HCT116 (cell line): ENCODE data around the gene TPD52L2. TPM values are rescaled to one million over a fixed set of nuclear protein-coding genes. Genes with fewer than 3 reads are reported as not detected.
A peak's percentile ranks its signal among the peaks of the same experiment; 100 is the strongest.

Experiments used
- ATAC-seq: fragments of 200-7000 bp; cut with Tn5 transposase; 2 replicates; pipeline ENCODE4 v1.9.1; 2020; ENCODE audit warnings: mild to moderate bottlenecking, moderate library complexity
- BruUV-seq: library from RNA; stranded (reverse); fragments of 400-500 nt; replicated peaks from 2 replicates; lab custom pipeline; 2021; lab: Mats Ljungman, UMichigan
- CTCF ChIA-PET: fragments of 300-600 bp; sonication (Branson Sonifier 250); formaldehyde crosslinking; loops from one replicate; lab custom pipeline; 2021; ENCODE audit warnings: antibody characterized with exemption; lab: Charles Lee
- POLR2A ChIA-PET: fragments of 300-600, 350-600 bp; sonication (Branson Sonifier 250); formaldehyde crosslinking; loops from one replicate; lab custom pipeline; 2021; ENCODE audit warnings: antibody characterized with exemption; lab: Charles Lee
- RAD21 ChIA-PET, 2 experiments: fragments of 300-600 bp; sonication (Branson Sonifier 250); formaldehyde crosslinking; loops; one replicate each; lab custom pipeline; 2023; ENCODE audit warnings: low total read pairs in 2 of 2; ENCODE audit not compliant: uncharacterized antibody in 2 of 2, unreplicated experiment in 2 of 2, low non-redundant PET in 1 of 2; lab: Charles Lee
- DNase-seq: peaks from one replicate; pipeline ENCODE4 v3.0.0-alpha.2; 2010; ENCODE audit warnings: low read depth, low spot score
- H2AFZ ChIP-seq: fragments of 200-600 bp; shearing (Covaris generic), sonication (generic); 2 replicates; pipeline ENCODE4 v1.6.1; 2017; ENCODE audit warnings: low read depth, mixed run types, mixed read lengths, antibody characterized with exemption, low read length; ENCODE audit not compliant: poor library complexity, severe bottlenecking
- H3K27ac ChIP-seq: 2 replicates; pipeline ENCODE4 v1.5.1; 2012; ENCODE audit warnings: low read depth, low read length
- H3K27me3 ChIP-seq: fragments of 200-600 bp; sonication (generic); 2 replicates; pipeline ENCODE4 v1.6.1; 2016; ENCODE audit warnings: mixed run types, low read length, mixed read lengths; ENCODE audit not compliant: insufficient read depth
- H3K36me3 ChIP-seq, 2 experiments: fragments of 200-500 bp in 1 of 2; fragments of 200-600 bp in 1 of 2; sonication (Bioruptor generic) in 1 of 2; sonication (generic) in 1 of 2; 2 replicates each; pipeline versions ENCODE4 v1.5.1 to v1.6.1; 2014 to 2016; ENCODE audit warnings: low read length in 2 of 2, inconsistent platforms in 1 of 2, mixed read lengths in 1 of 2, mixed run types in 1 of 2; ENCODE audit not compliant: insufficient read depth in 2 of 2, control insufficient read depth in 1 of 2
- H3K4me1 ChIP-seq, 2 experiments: fragments of 200-600 bp in 1 of 2; sonication (generic) in 1 of 2; 2 replicates each; pipeline versions ENCODE4 v1.5.1 to v1.6.1; 2012 to 2017; ENCODE audit warnings: low read length in 2 of 2, inconsistent platforms in 1 of 2, mild to moderate bottlenecking in 1 of 2, mixed read lengths in 1 of 2, mixed run types in 1 of 2, moderate library complexity in 1 of 2; ENCODE audit not compliant: insufficient read depth in 2 of 2, control insufficient read depth in 1 of 2
- H3K4me2 ChIP-seq: fragments of 200-600 bp; sonication (generic); 2 replicates; pipeline ENCODE4 v1.6.1; 2017; ENCODE audit warnings: mixed run types, low read length, mixed read lengths
- H3K4me3 ChIP-seq, 2 experiments: fragments of 200-600 bp in 1 of 2; sonication (generic) in 1 of 2; replicated peaks in 1 of 2; 2 replicates each; pipeline ENCODE4 v1.5.1; 2011 to 2016; ENCODE audit warnings: low read length in 2 of 2, control low read depth in 1 of 2, low read depth in 1 of 2, mild to moderate bottlenecking in 1 of 2, mixed read lengths in 1 of 2, mixed run types in 1 of 2
- H3K79me2 ChIP-seq: fragments of 200-600 bp; sonication (generic); 2 replicates; pipeline ENCODE4 v1.6.1; 2017; ENCODE audit warnings: mild to moderate bottlenecking, mixed run types, low read length, moderate library complexity, mixed read lengths; ENCODE audit not compliant: insufficient read depth
- H3K9ac ChIP-seq: fragments of 200-600 bp; sonication (generic); 2 replicates; pipeline ENCODE4 v1.6.1; 2016; ENCODE audit warnings: low read length, mixed read lengths
- H3K9me2 ChIP-seq: fragments of 200-600 bp; sonication (generic), shearing (Covaris generic); 2 replicates; pipeline ENCODE4 v1.6.1; 2017; ENCODE audit warnings: mixed run types, mild to moderate bottlenecking, moderate library complexity; ENCODE audit not compliant: insufficient read depth
- H3K9me3 ChIP-seq, 2 experiments: fragments of 200-500 bp in 1 of 2; fragments of 200-600 bp in 1 of 2; sonication (Bioruptor generic) in 1 of 2; sonication (generic) in 1 of 2; 2 replicates each; pipeline ENCODE4 v1.6.1; 2014 to 2017; ENCODE audit warnings: low read length in 2 of 2, mixed read lengths in 2 of 2, inconsistent platforms in 1 of 2, low read depth in 1 of 2, mild to moderate bottlenecking in 1 of 2, mixed run types in 1 of 2, moderate library complexity in 1 of 2; ENCODE audit not compliant: control insufficient read depth in 1 of 2, insufficient read depth in 1 of 2
- H4K20me1 ChIP-seq: fragments of 200-600 bp; sonication (generic), shearing (Covaris generic); 2 replicates; pipeline ENCODE4 v1.6.1; 2017; ENCODE audit warnings: mixed run types, mild to moderate bottlenecking, moderate library complexity; ENCODE audit not compliant: insufficient read depth
- EZH2 ChIP-seq: fragments of 200-600 bp; sonication (generic); IDR thresholded peaks from 2 replicates; pipeline ENCODE4 v1.6.1; 2017; ENCODE audit warnings: antibody characterized with exemption, mixed run types
- MAX ChIP-seq: IDR thresholded peaks from 2 replicates; pipeline ENCODE4 v1.6.1; 2012
- POLR2AphosphoS5 ChIP-seq: IDR thresholded peaks from 2 replicates; pipeline ENCODE4 v1.6.1; 2011; ENCODE audit warnings: mild to moderate bottlenecking, low read depth, low read length, moderate library complexity
- intact Hi-C: fragments of 100-400 bp; cut with micrococcal nuclease; formaldehyde crosslinking; loops from 2 replicates; pipeline ENCODE4 v1.10.0; 2022
- total RNA-seq: library from RNA; stranded (reverse); gene quantifications from one replicate; pipeline ENCODE4 v1.2.1, GENCODE V29; 2021; ENCODE audit not compliant: unreplicated experiment
- TF ChIP-seq, protein P1 (sequence below): IDR thresholded peaks from 2 replicates; pipeline ENCODE4 v1.6.1; 2012; ENCODE audit warnings: low read depth

TPD52L2 gene
- total RNA-seq, 1 experiment from 2014 or later: 149 TPM

DNA sequence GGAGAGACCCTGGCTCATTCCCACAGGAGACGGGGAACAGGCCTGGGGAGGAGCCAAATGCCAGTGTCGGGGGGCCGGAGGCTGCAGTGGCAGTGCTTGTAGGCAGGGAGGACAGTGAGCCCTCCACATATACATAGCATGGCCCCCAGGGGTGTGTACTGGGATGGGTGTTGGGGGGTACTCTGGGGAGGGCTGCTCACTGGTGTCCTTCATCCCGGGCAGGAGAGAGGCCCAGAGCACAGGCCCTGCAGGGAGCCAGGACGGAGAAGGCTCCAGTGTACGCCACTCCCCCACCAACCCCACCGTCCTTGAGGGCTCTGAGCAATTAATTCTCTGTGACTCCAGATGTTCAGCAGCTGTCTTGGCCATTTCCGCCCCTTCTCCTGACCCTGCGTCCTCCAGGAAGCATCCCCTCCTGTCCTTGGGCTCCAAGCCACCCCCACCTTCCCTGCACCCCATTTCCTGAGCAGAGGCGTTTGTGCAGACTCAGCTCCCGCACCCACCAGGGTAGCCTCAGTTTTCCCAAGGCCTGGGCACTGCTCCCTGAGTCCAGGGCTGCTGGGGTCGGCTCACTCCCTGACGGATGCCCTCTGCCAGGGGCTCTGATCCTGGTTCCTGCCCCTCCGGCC is 7.2 kb upstream of the TPD52L2 start:
- Histone ChIP-seq H3K27ac (no peak overlapping the region), H3K79me2 (no peaks in the 10 kb centered on the region), H3K4me1 (peaks cover 5 to 20% of the 10 kb centered on the region in 2 experiments; a peak in 3 of 4 replicates), H2AFZ (no peak overlapping the region), H3K4me3 (no peak overlapping the region), H3K36me3 (peaks cover 0 to 6% of the 10 kb centered on the region in 2 experiments; a peak in 2 of 4 replicates), H3K9me3 (no peaks in the 10 kb centered on the region), H3K9ac (no peak overlapping the region), H4K20me1 (no peaks in the 10 kb centered on the region), H3K9me2 (no peaks in the 10 kb centered on the region), H3K4me2 (no peak overlapping the region), H3K27me3 (no peaks in the 10 kb centered on the region)
- ChIA-PET CTCF (no interaction called here), POLR2A (no interaction called here), RAD21 (no interaction called here)
- no TSS peak for BruUV-seq
- TF ChIP-seq POLR2AphosphoS5: peak; percentile 9; the same call in 1 of the 2 replicates
- TF ChIP-seq, protein P1, sequence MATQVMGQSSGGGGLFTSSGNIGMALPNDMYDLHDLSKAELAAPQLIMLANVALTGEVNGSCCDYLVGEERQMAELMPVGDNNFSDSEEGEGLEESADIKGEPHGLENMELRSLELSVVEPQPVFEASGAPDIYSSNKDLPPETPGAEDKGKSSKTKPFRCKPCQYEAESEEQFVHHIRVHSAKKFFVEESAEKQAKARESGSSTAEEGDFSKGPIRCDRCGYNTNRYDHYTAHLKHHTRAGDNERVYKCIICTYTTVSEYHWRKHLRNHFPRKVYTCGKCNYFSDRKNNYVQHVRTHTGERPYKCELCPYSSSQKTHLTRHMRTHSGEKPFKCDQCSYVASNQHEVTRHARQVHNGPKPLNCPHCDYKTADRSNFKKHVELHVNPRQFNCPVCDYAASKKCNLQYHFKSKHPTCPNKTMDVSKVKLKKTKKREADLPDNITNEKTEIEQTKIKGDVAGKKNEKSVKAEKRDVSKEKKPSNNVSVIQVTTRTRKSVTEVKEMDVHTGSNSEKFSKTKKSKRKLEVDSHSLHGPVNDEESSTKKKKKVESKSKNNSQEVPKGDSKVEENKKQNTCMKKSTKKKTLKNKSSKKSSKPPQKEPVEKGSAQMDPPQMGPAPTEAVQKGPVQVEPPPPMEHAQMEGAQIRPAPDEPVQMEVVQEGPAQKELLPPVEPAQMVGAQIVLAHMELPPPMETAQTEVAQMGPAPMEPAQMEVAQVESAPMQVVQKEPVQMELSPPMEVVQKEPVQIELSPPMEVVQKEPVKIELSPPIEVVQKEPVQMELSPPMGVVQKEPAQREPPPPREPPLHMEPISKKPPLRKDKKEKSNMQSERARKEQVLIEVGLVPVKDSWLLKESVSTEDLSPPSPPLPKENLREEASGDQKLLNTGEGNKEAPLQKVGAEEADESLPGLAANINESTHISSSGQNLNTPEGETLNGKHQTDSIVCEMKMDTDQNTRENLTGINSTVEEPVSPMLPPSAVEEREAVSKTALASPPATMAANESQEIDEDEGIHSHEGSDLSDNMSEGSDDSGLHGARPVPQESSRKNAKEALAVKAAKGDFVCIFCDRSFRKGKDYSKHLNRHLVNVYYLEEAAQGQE: no peak
- TF ChIP-seq MAX: no peak
- TF ChIP-seq EZH2: no peak
- DNase-seq (no peak), ATAC-seq (peak; percentile 11)
- intact Hi-C loops: no loop called here
